Thyroid gland (tissue), 4 donors: ENCODE results near the gene NRG3.

Experiments
- CTCF ChIP-seq, 6 experiments: fragments of 200-600 bp in 3 of 6; fragments of 450-650 bp in 3 of 6; sonication (generic) in 3 of 6; IDR thresholded peaks; one replicate each; pipeline ENCODE4 v1.5.1; 2016 to 2019; ENCODE audit warnings: antibody characterized with exemption in 6 of 6, mild to moderate bottlenecking in 2 of 6, inconsistent platforms in 1 of 6, moderate library complexity in 1 of 6
- POLR2A ChIP-seq, 2 donors: fragments of 450-650 bp; IDR thresholded peaks; one replicate each; pipeline ENCODE4 v1.6.1; 2017; ENCODE audit warnings: antibody characterized with exemption in 2 of 2, mild to moderate bottlenecking in 2 of 2, moderate library complexity in 1 of 2

- TF ChIP-seq POLR2A (IDR thresholded peaks at IDR 0.05): no peak
- no peak for TF ChIP-seq CTCF (IDR thresholded peaks at IDR 0.05)
Observed at GRCh38 chr10:82737549-82737948, 862.6 kb downstream of the NRG3 start.
